Measurements from ENCODE around the gene SLC29A2.

GRCh38 chr11:66347425-66348276, 23.9 kb downstream of the SLC29A2 start, which contains the start of gene B4GAT1:
- TF ChIP-seq CTCF (conservative IDR thresholded peaks at IDR 0.05) (no peak), EZH2 (IDR thresholded peaks at IDR 0.05; ENCODE audit: low read depth) (no peak)

Measured in PC-9 (cell line).